ENCODE results near the gene SLC25A21. TPM values are rescaled to one million over a fixed set of nuclear protein-coding genes. Genes with fewer than 3 reads are reported as not detected.

SLC25A21 gene
- total RNA-seq, 1 donor from 2014 or later: 0.81 TPM

GRCh38 chr14:37140176-37140575 is 32.2 kb downstream of the SLC25A21 start:
- H3K4me3 ChIP-seq (ENCODE audit: low read depth, low read length): no peak overlapping the region
- no peak for TF ChIP-seq CTCF (conservative IDR thresholded peaks at IDR 0.05; ENCODE audit: low read depth, low read length)
- DNase-seq (ENCODE audit: low read depth): no peak

- no peak overlapping the region for H3K4me3 ChIP-seq (ENCODE audit: low read depth, low read length)
- no peak for TF ChIP-seq CTCF (conservative IDR thresholded peaks at IDR 0.05; ENCODE audit: low read depth, low read length)
- DNase-seq (ENCODE audit: low read depth): no peak
Measured at GRCh38 chr14:37139710-37140109, 32.7 kb downstream of the SLC25A21 start.

GRCh38 chr14:37138898-37139297 is 33.5 kb downstream of the SLC25A21 start:
- no peak for TF ChIP-seq CTCF (conservative IDR thresholded peaks at IDR 0.05; ENCODE audit: low read depth, low read length)
- DNase-seq (ENCODE audit: low read depth): no peak
- H3K4me3 ChIP-seq (ENCODE audit: low read depth, low read length): no peak overlapping the region

- no peak for TF ChIP-seq CTCF (conservative IDR thresholded peaks at IDR 0.05; ENCODE audit: low read depth, low read length)
- DNase-seq (ENCODE audit: low read depth): no peak
- no peak overlapping the region for H3K4me3 ChIP-seq (ENCODE audit: low read depth, low read length)
Measured at GRCh38 chr14:37133284-37133913, 39.0 kb downstream of the SLC25A21 start.

- DNase-seq (ENCODE audit: low read depth): no peak
- no peak for TF ChIP-seq CTCF (conservative IDR thresholded peaks at IDR 0.05; ENCODE audit: low read depth, low read length)
- H3K4me3 ChIP-seq (ENCODE audit: low read depth, low read length): no peak overlapping the region
Measured at GRCh38 chr14:37131205-37131604, 41.2 kb downstream of the SLC25A21 start.

GRCh38 chr14:37129047-37129446 is 43.4 kb downstream of the SLC25A21 start:
- H3K4me3 ChIP-seq (ENCODE audit: low read depth, low read length): no peak overlapping the region
- DNase-seq (ENCODE audit: low read depth): no peak
- TF ChIP-seq CTCF (conservative IDR thresholded peaks at IDR 0.05; ENCODE audit: low read depth, low read length): no peak

- H3K4me3 ChIP-seq (ENCODE audit: low read depth, low read length): no peak overlapping the region
- DNase-seq (ENCODE audit: low read depth): no peak
- TF ChIP-seq CTCF (conservative IDR thresholded peaks at IDR 0.05; ENCODE audit: low read depth, low read length): peak; percentile 23
Measured at GRCh38 chr14:37124614-37125013, 47.8 kb downstream of the SLC25A21 start.

Measured in epithelial cell of proximal tubule (primary cell).